Measurements from ENCODE around the gene VWA3A. TPM values are rescaled to one million over a fixed set of nuclear protein-coding genes. Genes with fewer than 3 reads are reported as not detected.

The VWA3A gene
- total and polyA plus RNA-seq, 8 donors, result 0.30 to 0.37 TPM; not detected in 6

DNA sequence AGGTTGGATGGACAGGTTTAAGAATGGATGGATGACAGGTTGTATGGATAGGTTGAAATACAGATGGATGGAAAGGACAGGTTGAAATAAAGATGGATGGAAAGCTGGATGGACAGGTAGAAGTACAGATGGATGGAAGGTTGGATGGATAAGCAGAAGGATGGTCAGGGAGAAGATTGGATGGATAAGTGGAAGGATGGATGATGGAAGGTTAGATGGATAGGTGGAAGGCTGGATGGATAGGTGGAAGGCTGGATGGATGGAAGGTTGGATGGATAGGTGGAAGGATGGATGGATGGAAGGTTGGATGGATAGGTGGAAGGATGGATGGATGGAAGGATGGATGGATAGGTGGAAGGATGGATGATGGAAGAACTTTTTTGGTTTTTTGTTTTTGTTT, 69.1 kb downstream of the VWA3A start:
- no peak for TF ChIP-seq POLR2AphosphoS5 (IDR thresholded peaks at IDR 0.05)
- TF ChIP-seq EP300 (IDR thresholded peaks at IDR 0.05), result no peak
- TF ChIP-seq, protein P1, sequence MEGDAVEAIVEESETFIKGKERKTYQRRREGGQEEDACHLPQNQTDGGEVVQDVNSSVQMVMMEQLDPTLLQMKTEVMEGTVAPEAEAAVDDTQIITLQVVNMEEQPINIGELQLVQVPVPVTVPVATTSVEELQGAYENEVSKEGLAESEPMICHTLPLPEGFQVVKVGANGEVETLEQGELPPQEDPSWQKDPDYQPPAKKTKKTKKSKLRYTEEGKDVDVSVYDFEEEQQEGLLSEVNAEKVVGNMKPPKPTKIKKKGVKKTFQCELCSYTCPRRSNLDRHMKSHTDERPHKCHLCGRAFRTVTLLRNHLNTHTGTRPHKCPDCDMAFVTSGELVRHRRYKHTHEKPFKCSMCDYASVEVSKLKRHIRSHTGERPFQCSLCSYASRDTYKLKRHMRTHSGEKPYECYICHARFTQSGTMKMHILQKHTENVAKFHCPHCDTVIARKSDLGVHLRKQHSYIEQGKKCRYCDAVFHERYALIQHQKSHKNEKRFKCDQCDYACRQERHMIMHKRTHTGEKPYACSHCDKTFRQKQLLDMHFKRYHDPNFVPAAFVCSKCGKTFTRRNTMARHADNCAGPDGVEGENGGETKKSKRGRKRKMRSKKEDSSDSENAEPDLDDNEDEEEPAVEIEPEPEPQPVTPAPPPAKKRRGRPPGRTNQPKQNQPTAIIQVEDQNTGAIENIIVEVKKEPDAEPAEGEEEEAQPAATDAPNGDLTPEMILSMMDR (IDR thresholded peaks at IDR 0.05), result no peak
- no peak for TF ChIP-seq POLR2A (IDR thresholded peaks at IDR 0.05)
- intact Hi-C loops (cut with DNase I; ENCODE audit: low total_unique reads), result no loop called here
- Histone ChIP-seq H3K36me3 (no peaks in the 10 kb centered on the region), H3K27ac (no peak overlapping the region), H3K27me3 (peaks cover 0 to 52% (median 11%) of the 10 kb centered on the region in 3 donors), H3K9me3 (peaks cover 0 to under 1% (median 0%) of the 10 kb centered on the region in 4 donors), H3K4me1 (peaks cover 6 to 10% (median 9%) of the 10 kb centered on the region in 4 donors), H3K4me3 (no peak overlapping the region)
- DNase-seq, result no peak

DNA sequence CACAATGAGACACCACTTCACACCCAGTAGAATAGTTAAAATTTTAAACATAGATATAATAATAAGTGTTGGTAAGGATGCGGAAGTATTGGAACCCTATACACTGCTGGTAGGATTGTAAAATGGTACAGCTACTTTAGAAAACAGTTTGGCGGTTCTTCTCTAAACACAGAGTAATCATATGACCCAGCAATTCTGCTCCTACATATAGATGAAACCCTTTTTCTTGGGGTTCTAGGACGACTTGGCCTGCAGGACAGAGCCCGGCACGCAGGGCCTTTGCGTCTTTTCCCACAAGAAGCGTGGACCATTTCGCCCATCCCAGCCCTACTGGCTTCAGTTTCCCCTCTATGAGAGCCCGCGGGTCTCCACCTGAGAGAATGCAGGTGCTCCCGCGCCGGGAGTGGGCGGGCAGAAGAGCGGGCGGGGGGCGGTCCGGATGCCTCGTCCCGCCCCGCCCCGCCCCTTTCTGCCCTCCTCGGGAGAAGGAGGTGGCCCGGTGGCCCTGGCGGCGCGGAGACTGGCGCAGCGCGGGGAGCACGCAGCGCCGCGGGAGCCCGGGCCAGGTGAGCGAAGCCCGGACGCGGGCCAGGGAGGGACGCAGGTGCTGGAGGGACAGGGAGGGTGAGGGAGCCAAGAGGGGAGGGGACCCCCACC, 69.8 kb downstream of the VWA3A start, which contains the start of gene SDR42E2:
TSS of gene SDR42E2 (plus strand) at position 508 of the 657 bp plus-strand sequence. CDS start 3,077 bp downstream, outside the sequence.
- peaks cover 0 to 52% (median 11%) of the 10 kb centered on the region in 3 donors for H3K27me3 ChIP-seq
- H3K27ac ChIP-seq, result no peak within 1 kb of the TSS
- peak within 1 kb of the TSS; percentile 9 to 45 (median 19) for H3K4me3 ChIP-seq
- H3K4me1 ChIP-seq, result peaks cover 6 to 10% (median 9%) of the 10 kb centered on the region in 4 donors
- TF ChIP-seq POLR2AphosphoS5 (IDR thresholded peaks at IDR 0.05), result no peak
- DNase-seq, result peak; percentile 31 to 67
- H3K36me3 ChIP-seq, result no peaks in the 10 kb centered on the region
- 4 to 16% (median 5%) methylated on average over 10 to 40 of the region's 40 CpGs for WGBS, 5 donors
- intact Hi-C loops (cut with DNase I; ENCODE audit: low total_unique reads), result no loop called here
- peaks cover 0 to 6% (median 0%) of the 10 kb centered on the region in 4 donors for H3K9me3 ChIP-seq

DNA sequence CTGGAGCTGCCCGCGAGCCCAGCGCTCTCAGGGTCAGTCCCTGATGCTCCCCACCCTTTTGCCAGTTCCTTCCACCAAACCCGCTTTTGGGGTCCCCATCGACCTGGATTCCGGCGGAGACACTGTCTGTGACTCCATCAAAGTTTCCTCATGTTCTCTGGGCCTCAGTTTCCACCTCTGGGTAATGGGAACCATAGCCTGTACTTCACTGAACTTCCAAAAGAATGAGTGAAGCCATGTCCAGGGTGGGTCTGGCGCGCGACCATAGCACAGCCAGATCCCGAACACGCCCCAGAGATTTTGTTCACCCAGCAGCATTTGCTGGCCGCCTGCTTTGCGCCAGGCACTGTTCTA, 70.3 kb downstream of the VWA3A start:
- peak overlapping the region in 3 of 4 donors; percentile 18 to 45 (median 20) for H3K4me3 ChIP-seq
- WGBS, 5 donors, result 26 to 38% (median 32%) methylated on average over 4 to 14 of the region's 14 CpGs
- DNase-seq, result no peak
- peaks cover 0 to 6% (median 0%) of the 10 kb centered on the region in 4 donors for H3K9me3 ChIP-seq
- peaks cover 0 to 48% (median 11%) of the 10 kb centered on the region in 3 donors for H3K27me3 ChIP-seq
- TF ChIP-seq EP300 (IDR thresholded peaks at IDR 0.05) (no peak), POLR2A (IDR thresholded peaks at IDR 0.05) (no peak), POLR2AphosphoS5 (IDR thresholded peaks at IDR 0.05) (no peak)
- TF ChIP-seq, protein P1 (IDR thresholded peaks at IDR 0.05), result no peak
- H3K27ac ChIP-seq, result no peak overlapping the region
- intact Hi-C loops (cut with DNase I; ENCODE audit: low total_unique reads), result no loop called here
- no peaks in the 10 kb centered on the region for H3K36me3 ChIP-seq
- H3K4me1 ChIP-seq, result peaks cover 6 to 10% (median 9%) of the 10 kb centered on the region in 4 donors

DNA sequence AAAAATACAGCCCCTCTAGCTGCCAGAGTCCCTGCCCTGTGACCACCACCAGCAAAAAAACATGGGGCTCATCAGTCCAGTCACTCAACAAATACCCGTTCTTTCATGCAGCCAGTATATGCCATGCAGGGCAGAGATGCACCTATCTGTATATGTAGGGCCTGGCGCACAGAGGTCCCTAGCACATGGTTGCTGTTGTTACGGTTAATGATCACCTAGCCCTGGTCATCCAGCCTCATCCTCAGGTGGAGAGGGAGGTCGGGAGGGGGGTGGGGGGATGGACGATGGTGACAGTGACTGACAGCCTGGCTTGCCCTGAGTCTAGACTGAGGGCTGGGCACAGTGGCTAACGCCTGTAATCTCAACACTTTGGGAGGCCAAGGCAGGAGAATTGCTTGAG, 71.5 kb downstream of the VWA3A start:
- TF ChIP-seq POLR2A (IDR thresholded peaks at IDR 0.05), result no peak
- TF ChIP-seq, protein P1 (IDR thresholded peaks at IDR 0.05), result no peak
- TF ChIP-seq POLR2AphosphoS5 (IDR thresholded peaks at IDR 0.05), result no peak
- no peak for TF ChIP-seq EP300 (IDR thresholded peaks at IDR 0.05)
- Histone ChIP-seq H3K4me3 (no peak overlapping the region), H3K27ac (no peak overlapping the region), H3K27me3 (peaks cover 0 to 48% (median 11%) of the 10 kb centered on the region in 3 donors), H3K9me3 (peaks cover 0 to 6% (median 0%) of the 10 kb centered on the region in 4 donors), H3K36me3 (no peaks in the 10 kb centered on the region), H3K4me1 (peaks cover 6 to 10% (median 9%) of the 10 kb centered on the region in 4 donors)
- intact Hi-C loops (cut with DNase I; ENCODE audit: low total_unique reads), result no loop called here
- 77 to 83% (median 79%) methylated on average over 2 to 6 of the region's 6 CpGs for WGBS, 5 donors
- DNase-seq, result no peak

DNA sequence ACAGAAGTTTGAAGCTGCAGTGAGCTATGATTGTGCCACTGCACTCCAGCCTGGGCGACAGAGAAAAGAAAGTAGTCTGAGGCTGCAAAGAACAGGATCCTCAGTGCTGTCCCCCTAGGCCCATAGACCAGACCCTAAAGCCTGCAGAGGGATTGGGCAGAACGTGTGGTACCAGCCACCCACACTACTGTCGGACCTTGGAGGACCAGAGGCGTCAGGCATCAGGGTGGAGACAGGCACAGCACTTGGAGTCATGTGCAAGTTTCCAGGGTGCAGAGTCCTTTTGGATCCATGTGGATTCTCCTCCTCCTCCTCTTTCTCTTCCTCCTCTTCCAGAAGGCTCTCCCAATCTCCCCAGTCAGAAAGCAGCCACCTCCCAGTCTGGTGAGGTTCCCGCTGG, 72.1 kb downstream of the VWA3A start:
- TF ChIP-seq POLR2A (IDR thresholded peaks at IDR 0.05) (no peak), EP300 (IDR thresholded peaks at IDR 0.05) (no peak)
- TF ChIP-seq, protein P1 (IDR thresholded peaks at IDR 0.05), result no peak
- H3K4me3 ChIP-seq, result no peak overlapping the region
- H3K27ac ChIP-seq, result no peak overlapping the region
- 83 to 92% (median 87%) methylated on average over 5 of the region's 5 CpGs for WGBS, 5 donors
- intact Hi-C loops (cut with DNase I; ENCODE audit: low total_unique reads), result no loop called here
- DNase-seq, result no peak
- no peaks in the 10 kb centered on the region for H3K36me3 ChIP-seq
- H3K4me1 ChIP-seq, result peaks cover 6 to 10% (median 9%) of the 10 kb centered on the region in 4 donors
- peaks cover 0 to 44% (median 11%) of the 10 kb centered on the region in 3 donors for H3K27me3 ChIP-seq
- H3K9me3 ChIP-seq, result peaks cover 0 to 6% (median 0%) of the 10 kb centered on the region in 4 donors

All from stomach (tissue), 9 donors.